Liver (tissue), 3 donors: ENCODE results near the gene BAG2.

Experiments used
- ATF3 ChIP-seq: IDR thresholded peaks from 2 replicates; pipeline ENCODE4 v1.6.1; 2016; ENCODE audit warnings: antibody characterized with exemption
- CTCF ChIP-seq: fragments of 150-350 bp; IDR thresholded peaks from 2 replicates; pipeline ENCODE4 v1.5.1; 2017; ENCODE audit warnings: improper control_type of control experiment, low read depth, low read length; ENCODE audit not compliant: missing input control
- EGR1 ChIP-seq, 2 donors: IDR thresholded peaks; 2 replicates each; pipeline ENCODE4 v1.6.1; 2016 to 2018; ENCODE audit warnings: antibody characterized with exemption in 2 of 2, low read depth in 2 of 2
- FOXA1 ChIP-seq: IDR thresholded peaks from 2 replicates; pipeline ENCODE4 v1.6.1; 2016; ENCODE audit warnings: antibody characterized with exemption
- GABPA ChIP-seq, 2 donors: IDR thresholded peaks in 1 of 2; conservative IDR thresholded peaks in 1 of 2; 2 replicates each; pipeline ENCODE4 v1.6.1; 2016; ENCODE audit warnings: antibody characterized with exemption in 2 of 2, mild to moderate bottlenecking in 1 of 2, moderate library complexity in 1 of 2
- JUND ChIP-seq, 2 donors: IDR thresholded peaks; 2 replicates each; pipeline ENCODE4 v1.6.1; 2016; ENCODE audit warnings: antibody characterized with exemption in 2 of 2
- MAX ChIP-seq: IDR thresholded peaks from 2 replicates; pipeline ENCODE4 v1.6.1; 2016; ENCODE audit warnings: antibody characterized with exemption
- NR2F2 ChIP-seq: IDR thresholded peaks from 2 replicates; pipeline ENCODE4 v1.6.1; 2016; ENCODE audit warnings: antibody characterized with exemption
- RAD21 ChIP-seq, 2 donors: IDR thresholded peaks; 2 replicates each; pipeline ENCODE4 v1.6.1; 2016; ENCODE audit warnings: antibody characterized with exemption in 2 of 2, mild to moderate bottlenecking in 2 of 2
- RXRA ChIP-seq, 2 donors: IDR thresholded peaks; 2 replicates each; pipeline ENCODE4 v1.6.1; 2017 to 2018; ENCODE audit warnings: antibody characterized with exemption in 2 of 2, mild to moderate bottlenecking in 1 of 2
- TAF1 ChIP-seq: conservative IDR thresholded peaks from 2 replicates; pipeline ENCODE4 v1.6.1; 2016; ENCODE audit warnings: antibody characterized with exemption, mild to moderate bottlenecking
- ZBTB33 ChIP-seq: IDR thresholded peaks from 2 replicates; pipeline ENCODE4 v1.6.1; 2016; ENCODE audit warnings: antibody characterized with exemption
- donor health status: healthy.
- donor health status: healthy.

GRCh38 chr6:57143690-57144089 lies 28.4 kb upstream of the BAG2 start:
- TF ChIP-seq ZBTB33 (no peak), CTCF (no peak), FOXA1 (no peak), ATF3 (no peak), TAF1 (no peak), RAD21 (IDR thresholded peaks at IDR 0.05) (no peak), RXRA (IDR thresholded peaks at IDR 0.05) (no peak), MAX (no peak), GABPA (IDR thresholded peaks at IDR 0.05 in 1 of 2, conservative IDR thresholded peaks at IDR 0.05 in 1 of 2) (no peak), NR2F2 (no peak), JUND (IDR thresholded peaks at IDR 0.05) (no peak), EGR1 (IDR thresholded peaks at IDR 0.05; ENCODE audit: low read depth in 2 of 2) (no peak)
